NCI-H146 treated with DMSO at 0.1 percent for 48 hours (cell line): Measurements from ENCODE around the gene B4GALT2.

Experiments used
- DNase-seq: peaks from one replicate; lab custom pipeline; 2025; ENCODE audit not compliant: unreplicated experiment; lab: John Stamatoyannopoulos, UW

Gene B4GALT2

DNA sequence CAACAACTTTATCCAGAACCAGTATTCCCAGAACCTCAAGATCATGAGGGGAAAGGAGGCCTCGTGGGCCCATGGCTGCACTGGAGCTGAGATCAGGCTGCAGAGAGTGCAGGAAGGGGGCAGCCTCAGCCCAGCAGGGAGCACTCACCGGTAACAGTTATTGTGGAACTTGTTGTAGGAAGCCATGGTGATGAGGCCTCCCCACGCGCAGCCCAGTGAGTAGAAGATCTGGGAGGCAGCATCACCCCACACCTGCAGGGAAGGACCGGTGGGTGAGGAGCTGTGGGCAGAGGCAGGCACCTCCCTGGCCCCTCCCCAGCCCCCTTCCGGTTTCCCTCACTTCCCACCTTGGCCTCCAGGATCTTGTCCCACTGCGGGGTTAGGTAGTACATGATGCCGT is 23.2 kb downstream of the B4GALT2 start:
- no peak for DNase-seq

DNA sequence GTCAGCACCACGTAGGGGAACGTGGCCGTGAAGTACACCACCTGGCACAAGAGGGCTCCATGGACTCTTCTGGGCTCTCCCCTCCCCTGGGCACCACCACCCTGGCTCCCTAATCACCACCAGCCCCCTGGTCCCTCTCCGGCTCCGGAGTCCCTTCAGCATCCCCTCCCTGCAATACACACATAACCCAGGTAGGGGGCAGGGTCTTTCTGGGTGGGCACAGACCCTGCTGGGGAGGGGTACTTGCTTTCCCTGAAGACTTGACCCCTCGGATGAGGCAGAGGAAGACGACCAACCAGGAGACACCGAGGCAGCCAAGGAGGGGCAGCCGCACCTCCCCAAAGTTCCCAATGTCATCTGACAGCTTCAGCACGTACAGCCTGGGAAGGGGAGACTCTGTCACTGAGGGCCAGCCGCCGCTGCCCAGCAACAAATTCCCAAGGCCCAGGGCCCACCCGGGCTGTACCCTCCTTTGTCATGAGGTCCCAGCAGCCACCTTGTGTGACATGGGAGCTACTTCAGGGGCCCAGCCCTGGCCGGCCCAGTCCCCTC is 23.7 kb downstream of the B4GALT2 start:
- DNase-seq, result no peak

DNA sequence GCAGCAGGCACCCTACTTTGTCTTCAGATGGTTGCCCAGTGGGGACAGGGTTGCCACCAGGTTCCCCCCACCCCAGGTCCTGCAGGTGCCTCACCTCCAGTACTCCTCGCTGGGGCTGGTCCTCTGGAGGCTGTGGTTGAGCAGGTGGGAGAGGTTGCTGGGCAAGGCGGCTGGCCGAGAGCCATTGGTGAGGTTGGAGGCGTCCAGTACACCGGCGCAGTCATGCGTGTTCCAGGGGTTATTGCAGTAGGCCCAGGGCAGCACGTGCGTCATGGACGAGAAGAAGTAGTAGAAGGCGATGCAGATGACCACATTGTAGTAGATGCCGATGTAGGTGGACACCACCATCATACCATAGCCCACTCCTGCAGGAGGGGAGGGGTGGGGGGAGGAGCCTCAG is 29.2 kb downstream of the B4GALT2 start:
- DNase-seq, result no peak

DNA sequence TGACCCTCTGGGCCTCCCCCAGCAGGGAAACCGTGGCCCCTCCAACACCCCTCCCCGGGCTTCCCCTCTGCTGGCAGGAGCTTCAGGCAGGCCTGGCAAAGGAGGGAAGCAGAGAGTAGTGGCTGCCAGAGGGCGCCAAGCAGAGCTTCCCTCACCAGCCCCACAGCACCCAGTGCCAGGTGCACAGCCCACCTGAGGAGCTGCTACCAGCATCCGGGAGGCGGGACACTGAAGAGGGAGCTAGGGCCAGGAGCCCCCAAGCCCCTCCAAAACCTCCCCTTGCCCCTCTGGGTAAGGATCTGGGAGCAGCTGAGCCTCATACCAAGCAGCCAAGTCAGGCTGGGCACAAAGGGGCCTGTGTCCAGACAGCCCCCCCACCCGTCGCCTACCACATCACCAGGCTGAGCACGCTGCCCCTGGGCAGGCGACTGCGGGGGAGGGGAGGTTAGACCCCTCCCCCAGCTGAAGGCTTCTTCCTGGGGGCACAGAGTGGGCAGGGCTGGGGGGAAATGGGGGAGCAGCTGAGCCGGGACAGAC is 32.0 kb downstream of the B4GALT2 start:
- no peak for DNase-seq

DNA sequence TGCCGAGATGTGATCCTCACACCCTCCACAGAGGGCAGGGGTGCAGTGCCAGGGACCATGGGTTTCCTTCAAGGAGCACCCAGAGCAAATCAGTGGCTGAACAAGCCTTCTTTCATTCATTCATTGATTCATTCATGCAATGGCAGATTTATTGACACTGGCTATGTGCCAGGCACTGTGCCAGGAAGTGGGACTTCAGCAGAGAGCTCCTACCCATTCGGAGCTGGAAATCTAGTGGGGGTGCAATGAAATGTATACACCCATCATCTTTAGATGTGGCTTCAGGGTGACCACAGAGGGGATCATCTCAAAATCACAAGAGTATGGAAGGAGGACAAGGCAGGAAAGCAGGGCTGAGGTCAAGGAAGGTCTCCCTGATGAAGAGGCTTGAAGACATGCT is 33.4 kb downstream of the B4GALT2 start:
- DNase-seq, result no peak

DNA sequence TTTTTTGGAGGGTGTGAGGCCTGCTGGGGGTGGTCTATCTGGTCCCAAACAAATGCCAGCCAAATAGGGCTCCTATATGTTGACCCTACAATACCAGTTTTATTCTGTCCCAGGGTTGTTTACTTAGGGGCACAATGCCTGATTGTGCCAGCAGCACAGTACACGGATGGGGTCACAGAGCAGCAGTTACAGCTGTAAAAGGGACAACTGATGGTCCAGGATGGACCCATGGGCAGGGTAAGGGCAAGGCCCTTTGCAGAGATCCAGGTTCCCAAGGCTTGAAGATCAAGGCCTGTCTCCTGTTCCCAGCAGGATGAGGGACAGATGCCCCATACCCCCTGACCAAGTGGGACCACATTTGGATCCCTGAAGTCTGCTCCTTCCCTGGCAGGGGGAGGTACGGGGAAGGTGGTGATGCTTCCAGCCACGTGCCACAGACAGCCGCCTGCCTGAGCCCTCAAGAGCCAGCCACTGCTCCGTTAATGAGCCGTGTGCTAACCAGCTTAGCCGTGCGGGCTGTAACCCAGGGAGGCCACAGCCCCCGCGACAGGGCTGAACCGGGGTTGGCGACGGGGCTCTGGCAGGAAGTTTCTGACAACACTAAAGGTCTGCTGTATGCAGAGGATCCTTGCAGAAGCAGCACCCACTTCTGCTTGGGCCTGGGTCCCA is 34.1 kb downstream of the B4GALT2 start:
- no peak for DNase-seq

DNA sequence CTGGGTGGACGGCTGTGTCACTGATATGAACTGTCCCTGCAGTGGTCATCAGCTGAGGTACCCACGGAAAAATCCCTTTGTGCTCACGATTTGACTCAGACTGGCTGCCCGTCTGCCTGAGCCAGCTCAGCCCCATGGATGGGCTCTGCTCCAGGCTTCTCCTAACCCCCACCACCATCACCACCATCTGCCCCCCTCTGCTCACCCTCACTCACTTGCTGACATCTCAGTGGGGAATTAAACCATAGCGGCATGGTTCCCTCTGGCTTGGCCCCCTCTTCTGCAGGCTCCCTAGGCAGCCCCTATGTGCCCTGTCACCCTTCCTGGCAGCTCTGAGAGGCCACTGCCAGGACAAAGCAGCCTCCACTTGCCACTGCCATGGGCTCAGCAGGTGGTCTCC is 34.9 kb downstream of the B4GALT2 start:
- no peak for DNase-seq

DNA sequence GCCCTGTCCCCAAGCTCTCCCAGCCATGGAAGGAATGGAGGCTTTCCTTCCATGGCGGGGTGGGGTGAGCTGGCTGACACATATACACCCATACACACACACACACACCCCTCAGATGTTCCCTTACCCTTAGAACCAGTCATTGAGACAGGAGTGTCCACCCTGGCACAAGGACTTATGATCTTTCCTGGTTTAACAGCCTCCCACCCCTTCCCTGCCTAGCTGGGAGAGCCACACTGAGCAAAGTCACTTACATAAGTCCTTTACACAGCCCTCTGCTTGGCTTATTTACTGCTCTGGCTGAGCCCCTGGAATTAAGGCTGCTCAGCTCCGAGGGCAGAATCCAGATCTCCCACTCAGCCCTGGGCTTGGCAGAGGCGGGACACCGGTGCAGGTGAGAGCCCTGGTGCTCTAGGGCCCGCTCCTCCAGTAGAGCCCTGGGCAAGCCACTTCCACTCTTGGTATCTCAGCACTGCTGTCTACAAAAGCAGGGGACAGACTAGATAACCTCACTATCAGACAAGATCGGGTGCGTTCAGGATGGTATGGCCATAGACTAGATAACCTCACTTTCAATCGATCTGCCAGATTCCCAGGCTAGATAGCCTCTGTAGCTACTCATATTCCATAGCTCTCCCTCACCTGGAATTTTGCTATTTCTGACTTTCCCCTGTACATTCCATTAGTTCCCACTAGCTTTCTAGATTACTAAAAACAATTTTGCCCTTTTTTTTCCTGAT is 35.5 kb downstream of the B4GALT2 start:
- DNase-seq, result no peak

DNA sequence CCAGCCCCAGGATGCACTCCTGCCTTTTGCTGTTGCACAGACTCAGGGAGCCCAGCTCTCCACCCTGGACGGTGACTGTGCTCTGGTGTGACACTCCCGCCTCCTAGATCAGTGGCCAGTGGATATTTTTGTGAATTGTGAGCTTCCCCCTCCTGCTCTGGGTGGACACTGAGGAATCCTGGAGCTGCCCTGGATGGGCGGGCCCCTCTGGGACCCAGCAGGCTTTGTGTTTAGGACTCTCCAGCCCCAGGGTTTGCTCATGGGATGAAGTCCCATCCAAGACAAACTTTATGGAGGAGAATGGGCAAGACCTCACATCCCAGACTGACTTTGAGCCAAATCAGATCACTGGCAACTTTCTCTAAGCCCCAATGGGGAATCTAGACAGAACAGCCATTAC is 36.2 kb downstream of the B4GALT2 start:
- DNase-seq, result no peak

DNA sequence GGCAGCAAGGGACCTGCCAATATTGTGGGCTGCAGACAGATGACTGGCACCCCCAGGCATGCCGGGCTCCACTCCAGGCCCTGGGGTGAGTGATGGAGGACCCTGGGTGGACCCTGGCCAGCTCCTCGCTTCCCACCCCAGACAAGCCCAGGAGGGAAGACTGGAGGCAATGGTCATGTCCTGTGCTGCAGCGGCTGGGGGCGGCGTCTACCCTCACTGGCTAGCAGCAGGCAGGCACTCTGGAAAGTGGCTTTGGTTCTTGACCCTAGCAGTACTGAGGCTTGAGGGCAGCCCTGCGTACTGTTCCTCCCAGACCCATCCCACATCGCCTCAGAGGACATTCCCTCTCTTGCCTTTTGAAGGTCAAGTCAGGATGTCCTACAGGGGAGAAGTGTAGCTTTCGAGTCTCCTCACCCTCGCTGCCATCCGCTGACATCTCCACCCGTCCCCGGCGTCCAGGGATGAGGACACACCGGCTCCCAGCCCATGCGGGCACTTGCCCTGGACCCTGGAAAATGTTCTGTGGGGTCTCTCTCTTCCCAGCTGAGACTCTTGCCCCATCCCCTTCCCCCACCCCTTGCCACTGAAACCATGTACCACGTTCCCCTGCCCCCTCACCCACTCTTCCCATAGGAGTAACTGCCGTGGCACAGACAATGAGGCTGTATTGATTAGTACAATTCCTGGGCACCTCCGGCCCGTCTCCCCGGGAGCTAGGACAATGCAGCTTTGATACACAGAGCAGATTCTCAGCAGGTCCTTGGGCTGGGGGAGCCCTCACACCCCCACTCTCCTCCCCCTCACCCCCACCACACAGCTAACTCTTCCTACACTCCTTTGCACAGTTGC is 37.3 kb downstream of the B4GALT2 start:
- no peak for DNase-seq

DNA sequence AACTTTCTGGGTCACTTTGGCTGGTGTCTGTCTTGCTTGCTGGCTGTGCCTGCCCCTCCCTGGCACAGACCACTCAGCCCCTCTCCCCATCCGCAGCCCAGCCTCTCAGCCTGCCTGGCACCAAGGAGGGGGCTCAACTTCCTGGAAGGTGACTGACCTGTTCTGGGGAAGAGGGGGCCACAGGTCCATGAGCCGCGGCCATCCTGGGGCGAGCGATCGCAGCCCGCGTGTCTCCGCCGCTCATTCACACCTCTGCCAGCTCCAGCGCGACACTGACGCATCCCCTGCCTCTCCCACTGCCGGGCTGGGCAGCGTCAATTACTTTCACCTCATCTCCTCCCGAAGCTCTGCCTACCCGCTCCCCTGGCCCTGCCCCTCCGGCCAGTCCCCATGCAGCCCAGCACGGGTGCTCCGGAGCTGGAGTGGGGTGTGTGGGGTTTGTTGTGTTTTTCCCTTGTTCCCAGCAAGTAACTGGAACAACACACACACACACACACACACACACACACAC is 37.9 kb downstream of the B4GALT2 start:
- no peak for DNase-seq

DNA sequence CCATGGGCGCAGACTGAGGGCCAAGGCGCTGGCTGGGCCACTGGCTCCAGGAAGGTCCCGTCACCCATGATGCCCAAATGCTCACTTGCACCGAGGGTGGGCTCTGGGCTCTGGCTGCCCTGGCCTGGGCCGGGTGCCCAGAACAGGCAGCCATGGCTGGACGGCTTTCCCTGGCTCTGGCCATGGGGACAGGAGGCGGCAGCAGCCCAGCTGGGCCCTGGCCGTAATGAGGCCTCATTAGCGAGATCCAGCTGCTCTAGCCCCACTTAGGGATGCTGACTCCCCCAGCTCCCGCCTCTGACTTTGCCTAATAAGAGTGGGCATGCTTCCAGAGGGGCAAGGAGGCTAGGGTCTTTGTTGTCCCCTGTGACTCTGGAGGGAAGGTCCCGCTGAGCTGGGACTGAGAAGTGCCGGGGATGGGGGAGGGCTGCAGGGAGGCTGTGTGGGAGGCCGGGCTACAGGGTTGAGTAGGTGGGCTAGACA is 40.5 kb downstream of the B4GALT2 start:
- DNase-seq, result no peak

DNA sequence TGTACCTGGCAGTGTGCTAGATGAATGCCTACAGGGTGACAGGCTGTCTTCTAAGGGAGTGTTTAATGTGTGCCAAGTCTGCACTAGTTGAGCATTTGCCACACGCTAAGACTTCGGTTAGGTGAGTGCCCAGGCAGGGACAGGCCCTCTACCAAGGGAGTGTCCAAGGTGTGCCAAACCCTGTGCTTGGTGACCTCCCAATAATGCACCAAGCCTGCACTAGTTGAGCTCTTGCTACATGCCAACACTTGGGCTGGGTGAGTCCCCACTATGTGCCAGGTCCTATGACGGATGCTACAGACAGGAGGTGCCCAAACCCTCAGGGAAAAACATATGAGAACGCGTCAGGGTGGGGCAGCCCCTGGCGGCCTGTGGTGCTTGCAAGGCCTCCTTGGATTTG is 41.5 kb downstream of the B4GALT2 start:
- no peak for DNase-seq

DNA sequence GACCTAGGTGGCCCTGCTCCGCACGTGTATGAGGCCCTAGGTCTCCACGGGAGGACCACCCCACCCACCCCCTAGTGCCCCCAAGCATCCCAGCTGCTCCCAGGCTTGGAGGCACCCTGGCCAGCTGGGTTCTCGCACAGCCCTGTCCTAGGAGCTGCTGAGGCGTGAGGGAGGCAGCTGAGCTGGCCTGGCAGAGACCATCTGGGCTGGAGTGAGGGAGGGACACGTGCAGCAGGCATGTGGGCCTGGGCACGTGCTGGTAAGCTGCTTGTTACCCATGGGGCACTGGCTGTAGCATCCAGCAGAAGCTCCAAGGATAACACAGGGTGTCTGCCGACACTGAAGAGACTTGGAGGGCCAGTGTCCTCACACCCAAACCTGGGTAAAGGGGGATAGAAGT is 42.1 kb downstream of the B4GALT2 start:
- DNase-seq, result no peak

DNA sequence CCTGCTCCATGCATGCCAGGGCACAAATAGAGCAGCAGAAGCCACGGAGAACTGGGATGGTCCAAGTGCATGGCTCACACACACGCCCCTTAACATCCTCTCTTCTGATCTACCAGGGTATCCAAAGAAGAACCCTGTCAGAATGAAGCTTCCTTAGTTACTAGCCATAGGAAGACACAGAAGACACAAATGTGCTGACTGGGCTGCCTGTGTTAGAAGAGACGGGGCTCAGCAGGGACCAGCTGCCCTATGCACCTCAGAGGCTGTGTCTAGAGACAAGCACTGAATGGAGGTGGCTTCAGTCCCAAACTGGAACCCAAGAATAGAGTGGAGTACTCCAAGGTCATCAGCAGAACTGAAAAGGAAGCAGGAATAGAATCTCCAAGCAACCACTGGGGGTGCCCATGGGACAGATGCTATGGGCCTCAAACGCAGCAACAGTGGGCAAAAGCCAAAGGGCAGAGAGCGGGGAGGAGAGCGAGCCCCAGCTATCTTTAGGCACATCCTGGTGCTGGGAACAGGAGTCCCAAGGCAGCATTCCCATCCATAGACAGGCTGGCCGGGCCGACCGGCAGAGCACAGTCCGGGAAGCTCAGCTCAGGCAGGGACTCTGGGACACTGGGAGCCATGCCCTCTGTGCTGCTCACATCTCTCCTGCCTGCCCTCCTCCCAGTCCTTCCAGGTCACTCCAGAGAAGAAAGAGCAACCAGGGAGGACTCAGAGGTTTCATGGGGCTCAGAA is 42.7 kb downstream of the B4GALT2 start:
- DNase-seq, result no peak

DNA sequence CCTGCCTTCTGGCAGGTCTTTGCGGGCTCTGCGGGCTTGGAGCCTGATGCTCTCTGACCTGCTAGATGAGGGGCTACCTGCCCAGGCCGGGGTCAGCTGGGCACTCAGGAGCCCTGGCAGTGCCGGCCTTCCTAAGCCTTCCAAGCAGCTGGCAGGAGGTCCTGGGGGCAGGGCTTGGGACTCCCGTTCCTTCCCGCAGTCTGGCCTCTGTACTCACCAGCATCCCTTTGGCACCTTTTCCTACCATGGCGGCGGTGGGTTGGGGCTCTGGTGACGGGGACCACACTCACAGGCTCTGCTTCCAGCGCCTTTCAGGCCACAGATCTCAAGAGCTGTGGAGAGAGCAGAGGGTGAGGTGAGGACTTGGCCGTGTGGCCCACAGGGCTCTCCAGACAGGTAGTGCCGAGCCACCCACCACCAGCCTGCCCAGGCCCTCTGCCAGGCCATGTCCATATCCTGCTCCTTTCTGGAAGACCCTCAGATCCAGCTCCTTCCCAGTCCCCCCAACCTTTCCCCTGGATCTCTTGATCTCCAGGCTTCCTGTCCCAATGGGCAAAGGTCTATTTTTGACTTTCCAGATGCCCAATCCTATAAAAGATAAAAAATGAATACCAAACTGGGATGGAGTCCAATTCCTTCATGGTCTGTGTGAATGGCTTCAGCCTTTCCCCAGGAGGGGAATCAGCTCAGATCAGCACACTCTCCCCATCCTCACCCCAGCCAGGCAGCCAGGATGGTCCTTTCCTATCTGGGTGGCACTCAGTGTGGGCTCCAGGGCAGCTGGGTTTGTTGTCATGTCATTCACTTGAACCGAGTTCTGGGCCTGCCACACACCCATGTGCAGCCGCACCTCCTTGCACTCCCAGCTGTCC is 45.3 kb downstream of the B4GALT2 start:
- no peak for DNase-seq

DNA sequence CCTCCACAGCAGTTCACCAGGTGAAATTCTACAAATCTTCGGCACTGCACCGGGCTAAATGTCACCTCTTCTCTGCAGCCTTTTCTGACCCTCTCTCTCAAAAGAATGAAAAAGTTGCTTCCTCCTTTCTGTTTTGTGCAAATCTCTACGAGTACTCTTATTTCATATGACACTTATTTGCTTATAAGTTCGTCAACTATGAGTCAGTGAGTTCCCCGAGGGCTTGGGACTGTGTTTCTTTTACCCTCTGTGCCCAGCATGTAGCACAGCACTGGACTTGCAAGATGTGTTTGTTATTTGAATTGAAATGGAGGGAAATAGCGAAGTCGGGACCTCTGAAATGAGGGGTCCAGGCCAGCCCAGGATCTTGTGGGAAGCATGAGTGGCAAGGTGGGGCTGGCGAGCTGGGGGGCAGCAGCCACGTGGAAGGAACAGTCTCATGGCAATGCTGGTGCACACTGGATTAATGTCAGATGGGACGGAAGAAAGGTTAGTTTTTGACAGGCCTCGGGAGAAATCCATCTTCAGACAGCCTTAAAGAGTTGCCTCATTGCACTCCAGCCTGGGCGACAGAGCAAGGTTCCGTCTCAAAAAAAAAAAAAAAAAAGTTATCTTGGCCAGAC is 46.0 kb downstream of the B4GALT2 start:
- no peak for DNase-seq

DNA sequence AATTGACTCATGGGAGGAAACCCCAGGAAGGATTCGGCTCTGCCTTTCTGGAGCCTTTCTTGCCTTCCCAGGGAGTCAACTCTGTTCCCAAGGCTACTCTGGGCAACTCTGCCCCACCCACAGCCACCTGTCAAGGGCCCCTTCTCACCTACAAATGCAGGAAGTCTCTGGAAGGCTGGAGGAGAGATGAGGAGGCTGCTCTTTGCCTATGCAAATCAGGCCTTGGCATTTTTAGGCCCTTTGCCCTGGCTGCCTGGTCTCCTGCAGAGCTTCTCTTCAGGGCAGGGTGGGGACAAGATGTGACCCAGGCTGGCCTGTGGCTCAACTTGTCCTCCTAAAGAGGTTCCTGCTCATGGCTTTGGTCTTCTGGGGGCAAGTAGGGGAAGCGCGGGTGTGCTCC is 46.8 kb downstream of the B4GALT2 start:
- DNase-seq, result no peak

DNA sequence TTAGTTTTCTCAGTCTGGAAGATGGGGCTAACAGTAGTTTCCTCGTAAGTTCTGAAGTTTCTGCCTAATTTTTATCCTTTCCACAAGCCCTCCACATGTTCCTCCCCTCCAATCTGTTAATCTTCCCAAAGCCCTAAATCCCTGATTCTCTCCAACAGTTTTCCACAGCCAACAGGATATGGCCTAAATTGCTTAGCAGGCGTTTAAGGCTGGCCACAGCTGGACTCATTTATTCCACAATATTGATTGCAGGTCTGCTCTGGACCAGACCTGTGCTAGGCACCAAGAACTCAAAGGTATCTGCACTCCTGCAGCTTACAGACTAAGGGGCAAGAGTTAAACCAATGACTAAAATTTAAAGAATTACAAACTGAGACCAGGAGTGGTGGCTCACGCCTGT is 48.3 kb downstream of the B4GALT2 start:
- DNase-seq, result no peak
